HG02588 (cell line): ENCODE results near the gene FAM131C.

Experiments
- ATAC-seq: cut with Tn5 transposase; IDR thresholded peaks from one replicate; pipeline ENCODE4 v1.9.1; 2021; ENCODE audit warnings: mild to moderate bottlenecking, moderate library complexity; ENCODE audit not compliant: unreplicated experiment

Gene FAM131C

GRCh38 chr1:16077406-16078245 is 4.2 kb upstream of the FAM131C start:
- no peak for ATAC-seq

GRCh38 chr1:16076865-16077238 is 3.4 kb upstream of the FAM131C start:
- ATAC-seq, result no peak

- no peak for ATAC-seq
These were observed 2.8 kb upstream of the FAM131C start for GRCh38 chr1:16076031-16076864.

GRCh38 chr1:16075337-16076030 is 2.0 kb upstream of the FAM131C start:
- ATAC-seq, result no peak

GRCh38 chr1:16074217-16074616 is 766 bp upstream of the FAM131C start:
- no peak for ATAC-seq

- no peak for ATAC-seq
These were observed 601 bp downstream of the FAM131C start for GRCh38 chr1:16072616-16073484.

GRCh38 chr1:16072095-16072494 is 1.4 kb downstream of the FAM131C start:
- no peak for ATAC-seq

- no peak for ATAC-seq
These were observed 1.8 kb downstream of the FAM131C start for GRCh38 chr1:16071614-16072013.

GRCh38 chr1:16070640-16071355 is 2.7 kb downstream of the FAM131C start:
- ATAC-seq, result no peak

- no peak for ATAC-seq
These were observed 4.8 kb downstream of the FAM131C start for GRCh38 chr1:16068356-16069270.

- ATAC-seq, result no peak
These were observed 5.5 kb downstream of the FAM131C start for GRCh38 chr1:16067933-16068332.

- no peak for ATAC-seq
These were observed 6.2 kb downstream of the FAM131C start for GRCh38 chr1:16067127-16067768.

GRCh38 chr1:16066245-16066644 is 7.2 kb downstream of the FAM131C start:
- no peak for ATAC-seq

GRCh38 chr1:16065269-16065576 is 8.2 kb downstream of the FAM131C start:
- no peak for ATAC-seq

GRCh38 chr1:16064536-16065268 is 8.7 kb downstream of the FAM131C start:
- no peak for ATAC-seq

GRCh38 chr1:16063921-16064320 is 9.5 kb downstream of the FAM131C start:
- no peak for ATAC-seq

- ATAC-seq, result no peak
These were observed 10.1 kb downstream of the FAM131C start for GRCh38 chr1:16063226-16063829.
